Measurements from ENCODE around the gene RIMBP2.

GRCh38 chr12:130646716-130647370 lies 69.3 kb downstream of the RIMBP2 start:
- TF ChIP-seq POLR2A (IDR thresholded peaks at IDR 0.05; ENCODE audit: extremely low read depth, insufficient read length) (no peak), CTCF (IDR thresholded peaks at IDR 0.05; ENCODE audit: low read depth, low read length) (no peak)
